Smooth muscle cell (in vitro differentiated cells): Measurements from ENCODE around the gene LAMTOR1. TPM values are rescaled to one million over a fixed set of nuclear protein-coding genes. Genes with fewer than 3 reads are reported as not detected.
A peak's percentile ranks its signal among the peaks of the same experiment; 100 is the strongest.

Experiments used
- DNase-seq: peaks from one replicate; lab custom pipeline; 2025; ENCODE audit not compliant: unreplicated experiment; lab: John Stamatoyannopoulos, UW
- H2AFZ ChIP-seq: fragments of 200-600 bp; sonication (generic); 2 replicates; pipeline ENCODE4 v1.6.0; 2016; ENCODE audit warnings: antibody characterized with exemption, low read depth, mild to moderate bottlenecking
- H3F3A ChIP-seq: fragments of 200-600 bp; sonication (generic); 2 replicates; pipeline ENCODE4 v1.6.0; 2017; ENCODE audit warnings: antibody characterized with exemption, low read depth
- H3K27ac ChIP-seq: fragments of 200-600 bp; sonication (generic); 2 replicates; pipeline ENCODE4 v1.5.1; 2016; ENCODE audit warnings: low read depth, mild to moderate bottlenecking
- H3K27me3 ChIP-seq: fragments of 200-600 bp; sonication (generic); 2 replicates; pipeline ENCODE4 v1.6.1; 2016; ENCODE audit warnings: low read depth, mild to moderate bottlenecking
- H3K36me3 ChIP-seq: fragments of 200-600 bp; sonication (generic); 2 replicates; pipeline ENCODE4 v1.5.1; 2016; ENCODE audit warnings: low read depth
- H3K4me1 ChIP-seq: fragments of 200-600 bp; sonication (generic); 2 replicates; pipeline ENCODE4 v1.5.1; 2016; ENCODE audit warnings: low read depth
- H3K4me2 ChIP-seq: fragments of 200-600 bp; sonication (generic); 2 replicates; pipeline ENCODE4 v1.6.0; 2016; ENCODE audit warnings: mild to moderate bottlenecking
- H3K4me3 ChIP-seq: fragments of 200-600 bp; sonication (generic); 2 replicates; pipeline ENCODE4 v1.5.1; 2016; ENCODE audit warnings: mild to moderate bottlenecking
- H3K79me2 ChIP-seq: fragments of 200-600 bp; sonication (generic); 2 replicates; pipeline ENCODE4 v1.6.0; 2016; ENCODE audit warnings: low read depth, mild to moderate bottlenecking
- H3K9ac ChIP-seq: fragments of 200-600 bp; sonication (generic); 2 replicates; pipeline ENCODE4 v1.6.0; 2016; ENCODE audit warnings: low read depth
- H3K9me3 ChIP-seq: fragments of 200-600 bp; sonication (generic); replicated peaks from 2 replicates; pipeline ENCODE4 v1.5.1; 2016; ENCODE audit warnings: low read depth
- H4K20me1 ChIP-seq: fragments of 200-600 bp; sonication (generic); 2 replicates; pipeline ENCODE4 v1.6.0; 2016; ENCODE audit warnings: low read depth
- WGBS: methylation state at CpG from one replicate; pipeline ENCODE4 v1.1.7; 2016; ENCODE audit warnings: low lambda C conversion rate; 5-methylcytosine and 5-hydroxymethylcytosine counted together
- polyA plus RNA-seq: library from polyadenylated mRNA; unstranded; fragments of >200 nt; fragmentation: Nextera tagmentation; extraction: Ambion mirVana; gene quantifications from 2 replicates; pipeline ENCODE4 v1.2.1, GENCODE V29; 2016
- total RNA-seq: library from RNA; depleted of rRNA; stranded (reverse); fragments of >200 nt; gene quantifications from 2 replicates; pipeline ENCODE4 v1.2.3, GENCODE V29; 2014
- TF ChIP-seq, protein P1 (sequence below): fragments of 200-600 bp; sonication (generic); IDR thresholded peaks from 2 replicates; pipeline ENCODE4 v1.5.1; 2017; ENCODE audit warnings: borderline replicate concordance, mild to moderate bottlenecking, antibody characterized with exemption; ENCODE audit not compliant: insufficient read depth, poor library complexity, severe bottlenecking

The LAMTOR1 gene
- 72.2 and 74.1 TPM in 2 replicates for total RNA-seq
- 117 and 148 TPM in 2 replicates for polyA plus RNA-seq

DNA sequence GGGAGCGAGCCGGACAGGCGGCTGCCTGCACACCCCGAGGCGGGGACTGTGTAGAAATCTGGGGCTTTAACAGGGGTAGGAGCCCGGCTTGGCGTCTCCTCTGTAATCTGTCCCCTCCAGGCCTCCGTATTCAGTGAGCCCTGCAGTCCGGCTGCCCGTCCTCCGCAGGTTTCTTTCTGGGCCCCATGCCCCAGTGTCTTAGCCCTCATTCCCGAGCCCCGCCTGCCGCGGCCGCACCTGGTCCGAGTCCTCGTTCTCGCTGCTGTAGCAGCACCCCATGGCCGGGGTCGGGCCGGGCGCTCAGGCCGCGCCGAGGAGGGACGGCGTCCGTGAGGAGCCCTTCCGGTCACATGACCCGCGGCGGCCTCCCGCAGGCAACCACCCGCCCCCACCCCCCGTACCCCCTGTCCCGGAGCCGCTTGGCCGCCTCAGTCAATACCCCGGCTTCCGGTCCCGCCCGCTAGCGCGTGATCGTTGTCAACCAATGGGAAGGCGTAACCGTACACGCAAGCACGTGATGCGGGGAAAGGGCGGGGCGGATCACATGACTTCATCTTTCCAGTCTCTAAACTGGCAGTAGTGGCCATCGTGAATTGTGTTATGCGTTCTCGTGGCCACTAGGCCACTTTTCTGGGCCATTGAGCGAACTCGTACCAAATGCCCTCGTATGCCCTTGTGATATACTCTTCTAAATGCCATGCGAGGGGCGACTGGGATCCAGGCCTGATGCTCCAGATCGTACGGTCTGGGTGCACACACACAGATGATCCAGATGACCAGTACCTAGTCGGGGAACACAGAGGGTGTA is at the start of gene LAMTOR1:
TSS of gene LAMTOR1 (minus strand) at position 352 of the 808 bp plus-strand sequence. CDS start at position 279, 73 bp downstream.
- Histone ChIP-seq H3K4me2 (peak within 1 kb of the TSS; percentile 98), H3F3A (no peaks in the 10 kb centered on the region), H3K27me3 (no peaks in the 10 kb centered on the region), H3K9me3 (no peaks in the 10 kb centered on the region), H3K9ac (peak within 1 kb of the TSS; percentile 96), H4K20me1 (no peaks in the 10 kb centered on the region), H3K27ac (peak within 1 kb of the TSS; percentile 90), H3K4me3 (peak within 1 kb of the TSS; percentile 84), H3K79me2 (peaks cover 37% of the 10 kb centered on the region), H2AFZ (peak within 1 kb of the TSS; percentile 49), H3K4me1 (peaks cover 8% of the 10 kb centered on the region), H3K36me3 (no peaks in the 10 kb centered on the region)
- TF ChIP-seq, protein P1, sequence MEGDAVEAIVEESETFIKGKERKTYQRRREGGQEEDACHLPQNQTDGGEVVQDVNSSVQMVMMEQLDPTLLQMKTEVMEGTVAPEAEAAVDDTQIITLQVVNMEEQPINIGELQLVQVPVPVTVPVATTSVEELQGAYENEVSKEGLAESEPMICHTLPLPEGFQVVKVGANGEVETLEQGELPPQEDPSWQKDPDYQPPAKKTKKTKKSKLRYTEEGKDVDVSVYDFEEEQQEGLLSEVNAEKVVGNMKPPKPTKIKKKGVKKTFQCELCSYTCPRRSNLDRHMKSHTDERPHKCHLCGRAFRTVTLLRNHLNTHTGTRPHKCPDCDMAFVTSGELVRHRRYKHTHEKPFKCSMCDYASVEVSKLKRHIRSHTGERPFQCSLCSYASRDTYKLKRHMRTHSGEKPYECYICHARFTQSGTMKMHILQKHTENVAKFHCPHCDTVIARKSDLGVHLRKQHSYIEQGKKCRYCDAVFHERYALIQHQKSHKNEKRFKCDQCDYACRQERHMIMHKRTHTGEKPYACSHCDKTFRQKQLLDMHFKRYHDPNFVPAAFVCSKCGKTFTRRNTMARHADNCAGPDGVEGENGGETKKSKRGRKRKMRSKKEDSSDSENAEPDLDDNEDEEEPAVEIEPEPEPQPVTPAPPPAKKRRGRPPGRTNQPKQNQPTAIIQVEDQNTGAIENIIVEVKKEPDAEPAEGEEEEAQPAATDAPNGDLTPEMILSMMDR = peak; percentile 39
- peak; percentile 94 for DNase-seq
- WGBS = 7% methylated on average over 44 of the region's 64 CpGs

DNA sequence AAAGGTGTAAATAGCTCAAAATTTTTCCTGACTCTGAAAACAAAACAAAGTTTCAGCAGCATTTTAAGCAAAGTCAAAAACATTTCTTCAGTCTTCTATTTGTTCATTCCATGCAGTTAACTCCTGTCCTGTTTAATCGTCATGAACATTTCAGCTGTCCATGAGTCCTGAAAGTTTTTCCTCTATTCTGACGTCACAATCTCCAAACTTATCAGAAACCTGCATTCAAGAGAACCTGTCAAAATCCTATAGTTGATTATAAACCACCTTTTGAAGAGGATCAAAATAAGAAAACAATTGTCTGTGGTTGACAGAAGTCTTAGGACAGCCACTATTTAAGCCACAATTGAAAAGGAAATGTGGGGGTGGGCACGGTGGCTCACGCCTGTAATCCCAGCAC is 47.8 kb upstream of the LAMTOR1 start:
- Histone ChIP-seq H3K4me2 (no peak overlapping the region), H3K4me3 (no peak overlapping the region), H3K9ac (no peak overlapping the region), H4K20me1 (no peaks in the 10 kb centered on the region), H3K9me3 (no peaks in the 10 kb centered on the region), H3K79me2 (no peaks in the 10 kb centered on the region), H2AFZ (no peak overlapping the region), H3F3A (no peaks in the 10 kb centered on the region), H3K27ac (no peak overlapping the region), H3K4me1 (no peaks in the 10 kb centered on the region), H3K27me3 (no peaks in the 10 kb centered on the region), H3K36me3 (no peaks in the 10 kb centered on the region)
- 89% methylated on average over 4 of the region's 4 CpGs for WGBS
- no peak for DNase-seq
- TF ChIP-seq, protein P1 = no peak

DNA sequence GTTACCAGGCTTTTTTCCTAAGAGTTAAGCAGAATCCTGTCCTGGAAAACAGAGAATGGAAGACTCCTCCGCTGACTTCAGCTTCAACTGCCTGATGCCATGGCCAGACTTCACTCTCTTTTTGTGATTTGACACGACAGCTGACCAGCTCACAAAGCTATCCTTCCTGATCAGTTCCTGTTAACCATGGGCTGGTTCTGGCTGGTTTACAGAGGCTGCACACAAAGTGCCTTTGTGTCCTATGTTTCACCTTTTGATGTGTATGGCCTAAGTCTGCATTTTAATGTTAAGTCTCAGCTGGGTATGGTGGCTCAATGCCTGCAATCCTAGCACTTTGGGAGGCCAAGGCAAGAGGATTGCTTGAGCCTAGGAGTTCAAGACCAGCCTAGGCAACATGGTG is 43.5 kb upstream of the LAMTOR1 start:
- H3K9ac ChIP-seq = no peak overlapping the region
- no peaks in the 10 kb centered on the region for H4K20me1 ChIP-seq
- H3K4me3 ChIP-seq = no peak overlapping the region
- no peaks in the 10 kb centered on the region for H3K9me3 ChIP-seq
- 42% methylated on average over 2 of the region's 2 CpGs for WGBS
- no peaks in the 10 kb centered on the region for H3K4me1 ChIP-seq
- H3F3A ChIP-seq = no peaks in the 10 kb centered on the region
- TF ChIP-seq, protein P1 = no peak
- no peak for DNase-seq
- no peak overlapping the region for H3K4me2 ChIP-seq
- no peak overlapping the region for H3K27ac ChIP-seq
- no peaks in the 10 kb centered on the region for H3K27me3 ChIP-seq
- H2AFZ ChIP-seq = no peak overlapping the region
- H3K79me2 ChIP-seq = no peaks in the 10 kb centered on the region
- H3K36me3 ChIP-seq = no peaks in the 10 kb centered on the region
